GM13976 (cell line): Measurements from ENCODE around the gene RCAN1.

Source experiments
- DNase-seq: peaks from one replicate; pipeline ENCODE4 v3.0.0; 2012; ENCODE audit warnings: low spot score
- in situ Hi-C: fragments of 300-500 bp; cut with MboI; formaldehyde crosslinking; loops from one replicate; pipeline ENCODE4 v1.12.0; 2022; ENCODE audit warnings: low sequenced_read_pairs, mixed read lengths, inconsistent platforms; ENCODE audit not compliant: unreplicated experiment
- TF ChIP-seq, protein P1 (sequence below): IDR thresholded peaks from 2 replicates; pipeline ENCODE4 v1.5.1; 2012; ENCODE audit warnings: borderline replicate concordance, mild to moderate bottlenecking; ENCODE audit not compliant: insufficient read depth; ENCODE audit errors: extremely low read depth, missing control alignments, control extremely low read depth

RCAN1 gene

DNA sequence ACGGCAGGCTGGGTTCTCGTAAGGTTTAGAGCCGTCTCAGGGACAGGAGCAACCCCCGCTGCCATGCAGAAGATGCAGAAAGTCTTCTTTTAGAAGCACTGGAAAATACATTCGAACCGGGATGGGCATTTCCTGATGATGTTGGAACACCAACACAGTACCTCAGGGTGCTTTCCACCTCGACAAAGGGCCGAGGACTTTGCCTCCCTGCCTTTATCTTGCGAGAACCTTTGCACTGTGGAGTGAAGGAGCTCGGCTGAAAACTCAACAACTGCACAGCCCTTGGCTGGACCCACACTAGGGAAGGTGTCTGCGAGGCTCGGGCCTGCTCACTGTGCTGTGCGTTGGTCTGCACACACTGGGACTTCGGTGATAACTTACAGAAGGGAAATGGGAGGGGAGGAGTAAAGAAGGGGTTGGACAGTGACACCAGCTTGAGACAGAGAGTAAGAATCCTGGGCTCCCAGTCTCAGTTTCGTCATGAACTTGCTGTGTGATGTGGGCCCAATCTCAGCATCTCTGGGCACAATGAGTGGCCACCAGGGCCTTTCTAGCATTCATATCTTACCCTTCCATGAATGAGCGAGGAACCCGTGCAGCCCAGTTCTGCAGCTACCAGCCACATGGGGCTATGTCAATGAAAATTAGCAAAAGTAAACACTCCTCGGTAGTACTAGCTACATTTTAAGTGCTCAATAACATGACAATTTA, 18.2 kb downstream of the RCAN1 start:
- in situ Hi-C loops = no loop called here
- TF ChIP-seq, protein P1, sequence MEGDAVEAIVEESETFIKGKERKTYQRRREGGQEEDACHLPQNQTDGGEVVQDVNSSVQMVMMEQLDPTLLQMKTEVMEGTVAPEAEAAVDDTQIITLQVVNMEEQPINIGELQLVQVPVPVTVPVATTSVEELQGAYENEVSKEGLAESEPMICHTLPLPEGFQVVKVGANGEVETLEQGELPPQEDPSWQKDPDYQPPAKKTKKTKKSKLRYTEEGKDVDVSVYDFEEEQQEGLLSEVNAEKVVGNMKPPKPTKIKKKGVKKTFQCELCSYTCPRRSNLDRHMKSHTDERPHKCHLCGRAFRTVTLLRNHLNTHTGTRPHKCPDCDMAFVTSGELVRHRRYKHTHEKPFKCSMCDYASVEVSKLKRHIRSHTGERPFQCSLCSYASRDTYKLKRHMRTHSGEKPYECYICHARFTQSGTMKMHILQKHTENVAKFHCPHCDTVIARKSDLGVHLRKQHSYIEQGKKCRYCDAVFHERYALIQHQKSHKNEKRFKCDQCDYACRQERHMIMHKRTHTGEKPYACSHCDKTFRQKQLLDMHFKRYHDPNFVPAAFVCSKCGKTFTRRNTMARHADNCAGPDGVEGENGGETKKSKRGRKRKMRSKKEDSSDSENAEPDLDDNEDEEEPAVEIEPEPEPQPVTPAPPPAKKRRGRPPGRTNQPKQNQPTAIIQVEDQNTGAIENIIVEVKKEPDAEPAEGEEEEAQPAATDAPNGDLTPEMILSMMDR = no peak
- no peak for DNase-seq

DNA sequence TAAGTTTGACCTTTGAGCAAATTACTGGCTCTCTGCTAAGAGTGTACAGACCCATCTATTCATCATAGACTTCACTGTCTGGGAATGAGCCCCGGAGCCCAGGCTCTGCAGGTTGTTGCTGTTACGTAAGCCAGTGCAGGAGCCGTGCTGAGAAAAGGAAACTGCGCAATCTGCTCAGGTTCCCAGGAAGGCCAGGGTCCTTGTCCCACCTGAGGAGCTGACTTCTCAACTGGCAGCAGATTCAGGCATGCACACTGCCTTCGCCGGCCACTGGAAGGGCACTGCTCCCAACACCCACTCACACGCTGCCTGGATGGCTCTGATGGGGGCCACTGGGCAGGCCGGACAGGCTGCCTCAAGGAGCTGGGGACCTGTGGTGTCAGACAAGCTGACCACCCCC, 19.5 kb downstream of the RCAN1 start:
- in situ Hi-C loops = no loop called here
- TF ChIP-seq, protein P1 = no peak
- no peak for DNase-seq

DNA sequence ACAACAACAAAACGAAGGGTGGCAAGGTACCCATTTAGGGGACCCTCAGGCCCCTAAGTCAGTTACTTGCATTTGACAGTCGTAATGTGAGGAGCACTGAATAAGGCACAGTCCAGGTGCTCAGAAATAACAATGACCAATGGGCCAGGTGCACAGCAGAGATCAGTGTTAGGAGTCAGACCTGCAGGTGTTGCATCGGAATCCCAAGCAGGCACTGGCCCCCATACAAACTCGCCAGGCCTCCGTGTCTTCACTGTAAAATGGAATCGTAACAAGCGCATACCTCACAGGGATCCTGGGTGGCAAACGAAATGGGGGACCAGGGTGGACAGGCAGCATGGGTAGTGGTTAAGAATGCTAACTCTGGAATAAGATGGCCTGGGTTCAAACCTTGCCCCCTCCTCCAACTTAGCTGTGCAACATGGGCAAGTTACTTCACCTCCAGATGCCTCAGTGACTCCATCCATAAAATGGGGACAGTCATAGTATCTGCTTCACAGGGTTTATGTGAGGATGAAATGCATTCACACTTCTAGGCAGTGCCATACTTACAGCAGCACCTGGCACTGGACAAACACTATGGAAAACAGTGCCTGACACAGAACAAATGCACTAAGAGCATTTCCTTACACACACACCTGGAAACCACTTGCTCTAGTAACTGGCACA, 20.2 kb downstream of the RCAN1 start:
- in situ Hi-C loops = no loop called here
- DNase-seq = no peak
- TF ChIP-seq, protein P1 = no peak

DNA sequence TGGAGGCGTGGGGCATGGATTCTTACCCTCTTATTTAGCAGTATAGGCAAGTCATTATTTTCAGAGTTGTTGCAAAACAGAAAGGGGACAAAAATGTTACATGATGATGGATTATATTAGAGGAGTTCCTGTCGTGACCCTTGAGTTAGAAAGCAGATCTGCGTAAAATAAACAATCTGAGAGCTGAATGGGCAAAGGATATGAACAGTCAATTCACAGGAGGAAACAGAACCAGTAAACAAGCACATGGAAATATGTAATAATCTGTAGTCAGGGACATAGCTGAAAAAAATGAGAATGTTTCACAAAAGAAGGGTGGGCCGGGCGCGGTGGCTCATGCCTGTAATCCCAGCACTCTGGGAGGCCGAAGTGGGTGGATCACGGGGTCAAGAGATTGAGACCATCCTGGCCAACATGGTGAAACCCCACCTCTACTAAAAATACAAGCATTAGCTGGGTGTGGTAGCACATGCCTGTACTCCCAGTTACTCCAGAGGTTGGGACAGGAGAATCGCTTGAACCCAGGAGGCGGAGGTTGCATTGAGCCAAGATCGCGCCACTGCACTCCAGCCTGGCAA, 20.9 kb downstream of the RCAN1 start:
- in situ Hi-C loops = no loop called here
- TF ChIP-seq, protein P1 = no peak
- no peak for DNase-seq

DNA sequence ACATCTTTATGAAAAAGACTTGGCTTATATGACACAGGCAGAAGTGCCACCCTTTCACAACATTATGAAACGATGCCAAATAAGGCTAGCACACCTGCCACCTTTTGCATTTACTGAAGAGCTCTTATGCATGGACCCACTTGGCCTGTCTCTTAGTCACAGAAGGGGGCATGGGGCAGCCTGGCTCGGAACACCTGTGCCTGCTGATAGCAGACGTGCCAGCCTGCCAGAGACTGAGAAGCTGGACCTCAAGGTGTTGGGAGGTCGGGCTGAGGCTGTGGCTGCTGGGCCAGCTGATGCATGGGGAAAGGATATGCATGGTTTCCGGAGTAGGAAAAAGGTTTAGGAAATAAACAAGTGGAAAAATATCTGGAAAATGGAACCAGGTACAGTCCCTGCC, 21.5 kb downstream of the RCAN1 start:
- in situ Hi-C loops = no loop called here

DNA sequence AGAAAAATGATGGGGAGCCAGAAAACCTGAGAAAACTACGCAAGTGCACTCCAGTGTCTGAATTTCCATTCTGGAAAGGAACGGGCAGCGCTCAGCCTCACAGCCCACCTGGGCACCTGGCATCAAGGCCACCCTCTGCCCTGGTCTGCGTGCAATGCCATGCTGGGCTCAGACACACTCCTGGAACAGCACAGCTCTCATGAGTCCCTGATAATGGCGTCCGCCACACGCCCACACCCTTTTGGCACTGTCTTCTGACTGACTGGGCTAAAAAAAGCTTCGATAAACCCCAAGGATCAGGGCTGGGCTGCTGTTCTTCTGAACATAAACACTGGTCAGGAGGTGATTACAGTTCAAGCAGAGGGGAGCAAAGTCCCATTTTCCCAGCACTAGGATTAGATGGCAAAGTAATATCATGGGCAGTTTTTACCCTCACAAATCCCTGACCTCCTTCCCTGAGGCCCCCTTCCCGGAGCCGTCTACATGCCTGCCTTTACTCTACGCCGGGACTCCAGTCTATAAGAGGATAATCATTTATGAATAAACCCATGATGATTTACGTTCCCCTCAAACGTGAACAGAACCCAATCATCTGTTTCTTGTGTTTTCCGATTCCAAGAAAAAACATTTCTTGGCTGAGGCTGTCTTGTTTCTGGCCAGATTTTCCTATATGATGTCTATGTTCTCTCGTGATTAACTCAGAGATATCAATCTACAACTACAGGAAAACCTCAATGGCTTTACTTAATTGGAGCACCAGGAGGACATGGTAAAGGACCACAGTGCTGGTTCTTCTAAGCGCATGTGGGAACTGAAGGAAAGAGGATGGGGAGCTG, 22.6 kb downstream of the RCAN1 start:
- TF ChIP-seq, protein P1 = no peak
- DNase-seq = no peak
- in situ Hi-C loops = no loop called here

More for the DNA sequence above, 21.5 kb downstream of the RCAN1 start:
- TF ChIP-seq, protein P1 = no peak
- no peak for DNase-seq
